Endothelial cell of umbilical vein (primary cell): ENCODE data around the gene SGCB. TPM values are rescaled to one million over a fixed set of nuclear protein-coding genes. Genes with fewer than 3 reads are reported as not detected.

Experiments used
- BruUV-seq: library from RNA; stranded (reverse); fragments of 400-500 nt; replicated peaks from 2 replicates; lab custom pipeline; 2021; lab: Mats Ljungman, UMichigan
- CTCF ChIA-PET: fragments of 300-600, 350-600 bp; sonication (Branson Sonifier 250); formaldehyde crosslinking; loops from one replicate; lab custom pipeline; 2021; ENCODE audit warnings: antibody characterized with exemption, inconsistent platforms; lab: Charles Lee
- POLR2A ChIA-PET: fragments of 300-600, 350-600 bp; sonication (Branson Sonifier 250); formaldehyde crosslinking; loops from one replicate; lab custom pipeline; 2021; ENCODE audit warnings: antibody characterized with exemption, inconsistent platforms; lab: Charles Lee
- DNase-seq: peaks from one replicate; pipeline ENCODE4 v3.0.0-alpha.2; 2011; ENCODE audit warnings: low read depth, low spot score
- FAIRE-seq: peaks from 2 replicates; lab custom pipeline; 2011; peaks lifted over from hg19 to GRCh38; lab: Jason Lieb, UNC
- H2AFZ ChIP-seq: 2 replicates; pipeline ENCODE4 v1.6.0; 2012; ENCODE audit warnings: low read depth, low read length, control low read depth, inconsistent platforms
- H3K27ac ChIP-seq: 2 replicates; pipeline ENCODE4 v1.5.1; 2011; ENCODE audit warnings: low read depth, mild to moderate bottlenecking, control low read depth, low read length, moderate library complexity; ENCODE audit not compliant: insufficient read depth
- H3K27me3 ChIP-seq, 2 experiments: 2 replicates each; pipeline versions ENCODE4 v1.6.0 to v1.6.1; 2011; ENCODE audit warnings: low read length in 2 of 2, mixed read lengths in 1 of 2; ENCODE audit not compliant: control insufficient read depth in 2 of 2, insufficient read depth in 2 of 2
- H3K36me3 ChIP-seq, 2 experiments: 2 replicates in 1 of 2; 3 replicates in 1 of 2; pipeline ENCODE4 v1.5.1; 2011; ENCODE audit warnings: low read length in 2 of 2, mild to moderate bottlenecking in 1 of 2, moderate library complexity in 1 of 2; ENCODE audit not compliant: control insufficient read depth in 2 of 2, insufficient read depth in 2 of 2; ENCODE audit errors: extremely low read depth in 1 of 2
- H3K4me1 ChIP-seq: 3 replicates; pipeline ENCODE4 v1.5.1; 2011; ENCODE audit warnings: mild to moderate bottlenecking, low read length; ENCODE audit not compliant: control insufficient read depth, insufficient read depth; ENCODE audit errors: extremely low read depth
- H3K4me2 ChIP-seq: 2 replicates; pipeline ENCODE4 v1.6.1; 2011; ENCODE audit warnings: low read length, control low read depth, mixed read lengths; ENCODE audit not compliant: insufficient read depth
- H3K4me3 ChIP-seq, 3 experiments: fragments of 200-600 bp in 1 of 3; sonication (generic), shearing (Covaris generic) in 1 of 3; replicated peaks in 1 of 3; 2 replicates each; pipeline ENCODE4 v1.5.1; 2011 to 2016; ENCODE audit warnings: control low read depth in 3 of 3, low read length in 3 of 3, mild to moderate bottlenecking in 2 of 3, inconsistent platforms in 1 of 3, low read depth in 1 of 3, moderate library complexity in 1 of 3; ENCODE audit not compliant: insufficient read depth in 1 of 3
- H3K79me2 ChIP-seq: 2 replicates; pipeline ENCODE4 v1.6.0; 2012; ENCODE audit warnings: low read length, inconsistent platforms; ENCODE audit not compliant: control insufficient read depth, insufficient read depth
- H3K9ac ChIP-seq: replicated peaks from 2 replicates; pipeline ENCODE3; 2011; ENCODE audit warnings: low read length, control low read depth; ENCODE audit not compliant: insufficient read depth; ENCODE audit errors: extremely low read depth
- H3K9me1 ChIP-seq: replicated peaks from 3 replicates; pipeline ENCODE4 v1.6.0; 2011; ENCODE audit warnings: mild to moderate bottlenecking, low read length; ENCODE audit not compliant: control insufficient read depth, insufficient read depth; ENCODE audit errors: extremely low read depth
- H3K9me3 ChIP-seq: replicated peaks from 2 replicates; pipeline ENCODE4 v1.5.1; 2012; ENCODE audit warnings: low read length, inconsistent platforms; ENCODE audit not compliant: control insufficient read depth, insufficient read depth
- H4K20me1 ChIP-seq: replicated peaks from 2 replicates; pipeline ENCODE3; 2011; ENCODE audit warnings: mild to moderate bottlenecking, low read length; ENCODE audit not compliant: control insufficient read depth, insufficient read depth; ENCODE audit errors: extremely low read depth
- EZH2 ChIP-seq: IDR thresholded peaks from 2 replicates; pipeline ENCODE4 v1.6.1; 2012; ENCODE audit warnings: borderline replicate concordance, low read depth, mild to moderate bottlenecking, moderate library complexity, low read length, inconsistent platforms; ENCODE audit not compliant: severe bottlenecking
- FOS ChIP-seq: IDR thresholded peaks from 2 replicates; pipeline ENCODE4 v1.6.1; 2011; ENCODE audit warnings: mild to moderate bottlenecking, low read length, moderate library complexity, borderline replicate concordance; ENCODE audit not compliant: insufficient read depth
- GATA2 ChIP-seq: IDR thresholded peaks from 2 replicates; pipeline ENCODE4 v1.7.0; 2011; ENCODE audit warnings: low read depth, mild to moderate bottlenecking, moderate library complexity, mixed read lengths, low read length; ENCODE audit not compliant: insufficient read length, insufficient read depth
- JUN ChIP-seq: IDR thresholded peaks from 2 replicates; pipeline ENCODE4 v1.6.1; 2011; ENCODE audit warnings: borderline replicate concordance, low read depth; ENCODE audit not compliant: insufficient read length, insufficient read depth
- MYC ChIP-seq: IDR thresholded peaks from one replicate; pipeline ENCODE4 v1.6.1; 2011; ENCODE audit warnings: mild to moderate bottlenecking, low read depth, low read length
- POLR2A ChIP-seq: IDR thresholded peaks from 2 replicates; pipeline ENCODE4 v1.6.1; 2012; ENCODE audit warnings: low read depth, mild to moderate bottlenecking, control low read depth, low read length
- POLR2AphosphoS5 ChIP-seq: IDR thresholded peaks from 2 replicates; pipeline ENCODE4 v1.6.1; 2012; ENCODE audit warnings: low read depth, mild to moderate bottlenecking, control low read depth, low read length, moderate library complexity; ENCODE audit not compliant: insufficient read depth
- dilution Hi-C: fragments of 300-500 bp; cut with MboI; formaldehyde crosslinking; loops from one replicate; pipeline ENCODE4 v1.15.0; 2019; ENCODE audit warnings: low sequenced_read_pairs; ENCODE audit not compliant: extremely low pct_ligation_motif_present
- intact Hi-C: fragments of 100-400 bp; cut with micrococcal nuclease; formaldehyde crosslinking; loops from one replicate; pipeline ENCODE4 v1.10.0; 2022
- polyA plus RNA-seq, 4 experiments: library from polyadenylated mRNA; depleted of rRNA in 3 of 4; stranded (reverse) in 3 of 4; unstranded in 1 of 4; fragments of >200 nt; gene quantifications; 2 replicates each; pipeline versions ENCODE4 v1.2.1 to v1.2.3, GENCODE V29; 2011 to 2012; ENCODE audit warnings: missing spikeins in 1 of 4
- total RNA-seq: library from RNA; stranded (reverse); gene quantifications from 2 replicates; pipeline ENCODE4 v1.2.3, GENCODE V29; 2021
- TF ChIP-seq, protein P1 (sequence below): IDR thresholded peaks from 2 replicates; pipeline ENCODE4 v1.6.1; 2011; ENCODE audit not compliant: insufficient read depth, insufficient read length
- TF ChIP-seq, protein P2 (sequence below), 2 donors: IDR thresholded peaks; 1 replicate in 1 of 2; 2 replicates in 1 of 2; pipeline ENCODE4 v1.5.1; 2011; ENCODE audit warnings: low read length in 2 of 2, mild to moderate bottlenecking in 2 of 2, moderate library complexity in 2 of 2, control low read depth in 1 of 2, inconsistent platforms in 1 of 2, low read depth in 1 of 2; ENCODE audit not compliant: insufficient read depth in 1 of 2; ENCODE audit errors: extremely low read depth in 1 of 2

SGCB gene
- total and polyA plus RNA-seq, 2 donors (not counting 3 experiments of a cell fraction or from before 2014, with no cell fraction given), result 13.7 to 54.0 TPM

DNA sequence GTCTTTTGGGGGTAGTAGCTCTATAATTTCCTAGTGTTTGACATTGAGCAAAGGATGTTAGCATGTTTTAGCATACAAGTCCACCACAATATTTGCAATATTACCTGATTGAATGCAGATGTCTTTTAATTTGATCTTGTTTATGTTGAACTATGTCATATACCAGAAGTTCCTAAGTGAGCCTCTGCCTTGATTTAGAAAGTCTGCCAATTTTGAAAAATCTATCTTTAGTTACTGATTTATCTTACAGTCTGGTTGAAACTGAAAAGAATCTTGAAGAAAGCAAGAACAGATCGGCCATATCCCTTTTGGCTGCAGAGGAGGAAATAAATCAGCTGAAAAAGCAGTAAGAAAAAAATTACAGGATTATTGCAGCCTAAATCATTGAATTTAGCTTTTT lies 31.5 kb upstream of the SGCB start:
- H3K9me3 ChIP-seq, result no peaks in the 10 kb centered on the region
- H4K20me1 ChIP-seq, result no peaks in the 10 kb centered on the region
- no peaks in the 10 kb centered on the region for H3K9me1 ChIP-seq
- H3K4me1 ChIP-seq, result no peaks in the 10 kb centered on the region
- TF ChIP-seq MYC (no peak), GATA2 (no peak), JUN (no peak)
- TF ChIP-seq, protein P1, sequence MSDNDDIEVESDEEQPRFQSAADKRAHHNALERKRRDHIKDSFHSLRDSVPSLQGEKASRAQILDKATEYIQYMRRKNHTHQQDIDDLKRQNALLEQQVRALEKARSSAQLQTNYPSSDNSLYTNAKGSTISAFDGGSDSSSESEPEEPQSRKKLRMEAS, result no peak
- BruUV-seq, result no TSS peak
- no peak for FAIRE-seq
- CTCF ChIA-PET, result no interaction called here
- H3K79me2 ChIP-seq, result no peaks in the 10 kb centered on the region
- intact Hi-C loops (no loop called here), dilution Hi-C loops (no loop called here)
- POLR2A ChIA-PET, result no interaction called here
- H3K27me3 ChIP-seq, result peaks cover 5 to 8% of the 10 kb centered on the region in 2 experiments
- no peak overlapping the region for H3K4me2 ChIP-seq
- DNase-seq, result no peak
- no peak overlapping the region for H3K27ac ChIP-seq
- no peak overlapping the region for H2AFZ ChIP-seq
- H3K4me3 ChIP-seq, result no peak overlapping the region
- H3K9ac ChIP-seq, result no peak overlapping the region
- no peaks in the 10 kb centered on the region for H3K36me3 ChIP-seq

DNA sequence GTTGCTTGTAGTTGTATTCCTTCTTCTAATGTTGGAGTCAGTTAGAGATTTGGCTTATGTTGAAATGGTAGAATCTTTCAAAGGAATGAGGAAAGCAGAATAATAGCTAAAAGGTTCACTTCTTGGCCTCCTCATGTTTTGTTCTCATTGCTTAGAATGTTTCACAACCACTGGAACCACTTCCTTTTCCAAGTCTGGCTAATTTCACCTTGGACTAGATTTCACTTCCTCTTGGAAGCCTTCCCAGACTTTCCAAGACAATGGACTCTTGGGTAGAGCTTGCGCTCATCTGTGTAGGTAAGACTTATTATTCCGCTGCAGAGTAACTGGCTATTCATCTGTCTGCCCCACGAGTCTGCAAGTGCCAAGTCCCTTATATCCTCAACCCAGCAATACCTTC lies 21.3 kb upstream of the SGCB start:
- no peaks in the 10 kb centered on the region for H3K9me1 ChIP-seq
- H3K4me3 ChIP-seq, result no peak overlapping the region
- ChIA-PET CTCF (no interaction called here), POLR2A (no interaction called here)
- no peak overlapping the region for H3K27ac ChIP-seq
- peaks cover 10% of the 10 kb centered on the region for H3K4me1 ChIP-seq
- no peak overlapping the region for H3K9ac ChIP-seq
- dilution Hi-C loops, result no loop called here
- peaks cover 7 to 9% of the 10 kb centered on the region in 2 experiments for H3K27me3 ChIP-seq
- FAIRE-seq (peak; percentile 82), DNase-seq (peak; percentile 84)
- H3K4me2 ChIP-seq, result peak overlapping the region; percentile 4
- intact Hi-C loops, result no loop called here
- H3K9me3 ChIP-seq, result no peaks in the 10 kb centered on the region
- no peaks in the 10 kb centered on the region for H4K20me1 ChIP-seq
- BruUV-seq, result no TSS peak
- no peak overlapping the region for H2AFZ ChIP-seq
- no peak for TF ChIP-seq JUN
- TF ChIP-seq, protein P1, result no peak
- no peak for TF ChIP-seq GATA2
- TF ChIP-seq POLR2A, result no peak
- no peak for TF ChIP-seq FOS
- TF ChIP-seq EZH2, result no peak
- TF ChIP-seq, protein P2, sequence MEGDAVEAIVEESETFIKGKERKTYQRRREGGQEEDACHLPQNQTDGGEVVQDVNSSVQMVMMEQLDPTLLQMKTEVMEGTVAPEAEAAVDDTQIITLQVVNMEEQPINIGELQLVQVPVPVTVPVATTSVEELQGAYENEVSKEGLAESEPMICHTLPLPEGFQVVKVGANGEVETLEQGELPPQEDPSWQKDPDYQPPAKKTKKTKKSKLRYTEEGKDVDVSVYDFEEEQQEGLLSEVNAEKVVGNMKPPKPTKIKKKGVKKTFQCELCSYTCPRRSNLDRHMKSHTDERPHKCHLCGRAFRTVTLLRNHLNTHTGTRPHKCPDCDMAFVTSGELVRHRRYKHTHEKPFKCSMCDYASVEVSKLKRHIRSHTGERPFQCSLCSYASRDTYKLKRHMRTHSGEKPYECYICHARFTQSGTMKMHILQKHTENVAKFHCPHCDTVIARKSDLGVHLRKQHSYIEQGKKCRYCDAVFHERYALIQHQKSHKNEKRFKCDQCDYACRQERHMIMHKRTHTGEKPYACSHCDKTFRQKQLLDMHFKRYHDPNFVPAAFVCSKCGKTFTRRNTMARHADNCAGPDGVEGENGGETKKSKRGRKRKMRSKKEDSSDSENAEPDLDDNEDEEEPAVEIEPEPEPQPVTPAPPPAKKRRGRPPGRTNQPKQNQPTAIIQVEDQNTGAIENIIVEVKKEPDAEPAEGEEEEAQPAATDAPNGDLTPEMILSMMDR (IDR thresholded peaks at IDR 0.05; ENCODE audit: extremely low read depth in 1 of 2, insufficient read depth in 1 of 2, low read depth in 1 of 2, low read length in 2 of 2), result no peak
- no peak for TF ChIP-seq MYC
- no peak for TF ChIP-seq POLR2AphosphoS5
- H3K79me2 ChIP-seq, result no peaks in the 10 kb centered on the region
- no peaks in the 10 kb centered on the region for H3K36me3 ChIP-seq
